ENCODE results near the gene GATAD2A. TPM values are rescaled to one million over a fixed set of nuclear protein-coding genes. Genes with fewer than 3 reads are reported as not detected.
A peak's percentile ranks its signal among the peaks of the same experiment; 100 is the strongest.

GATAD2A gene
- total RNA-seq, 1 donor from 2014 or later: 304 TPM

DNA sequence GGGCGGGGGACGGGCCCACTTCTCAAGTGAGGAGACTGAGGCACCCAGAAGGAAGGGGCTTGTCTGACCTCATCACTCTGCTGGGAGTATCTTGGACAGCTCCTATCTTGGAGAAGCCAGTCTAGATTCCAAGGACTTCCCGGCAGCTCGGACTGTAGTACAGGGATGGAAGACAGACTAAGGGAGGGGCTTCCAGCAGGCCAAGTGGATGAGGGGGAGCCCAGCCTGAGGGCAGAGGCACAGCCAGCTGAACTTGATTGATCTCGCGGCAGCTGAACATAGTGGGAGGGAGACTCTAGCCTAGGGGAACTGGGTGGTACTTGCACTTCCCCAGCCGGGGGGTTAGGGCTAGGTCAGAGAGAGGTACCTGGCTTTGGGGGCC is 133.3 kb downstream of the GATAD2A start:
- no peak overlapping the region for H3K4me3 ChIP-seq (ENCODE audit: low read depth, low read length)

DNA sequence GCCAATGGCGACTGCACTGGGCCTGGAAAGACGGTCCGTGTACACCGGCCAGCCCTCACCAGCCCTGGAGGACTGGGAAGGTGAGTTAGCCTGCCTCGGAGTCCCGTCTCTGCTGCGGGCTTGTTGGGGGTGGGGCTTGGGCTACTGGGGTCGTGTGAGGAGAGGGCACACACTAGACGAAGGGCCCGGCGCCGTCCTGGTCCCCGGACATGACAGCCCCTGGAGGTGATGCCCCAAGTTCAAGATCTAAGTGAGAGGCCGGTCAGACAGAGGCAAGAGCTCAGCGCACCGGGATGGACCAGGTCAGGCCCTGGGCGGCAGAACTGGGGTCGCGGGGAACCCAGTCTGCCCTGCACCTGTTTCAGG is 134.2 kb downstream of the GATAD2A start:
- H3K36me3 ChIP-seq (ENCODE audit: control insufficient read depth, insufficient read depth, low read length): no peaks in the 10 kb centered on the region
- no peak overlapping the region for H3K4me3 ChIP-seq (ENCODE audit: low read depth, low read length)
- peaks cover 46% of the 10 kb centered on the region for H3K27me3 ChIP-seq (ENCODE audit: control insufficient read depth, insufficient read depth, low read length)
- no peak for TF ChIP-seq CTCF (IDR thresholded peaks at IDR 0.05; ENCODE audit: insufficient read depth, low read length, poor library complexity, severe bottlenecking)
- no peak for DNase-seq (ENCODE audit: low read depth)

More for the DNA sequence above, 133.3 kb downstream of the GATAD2A start:
- DNase-seq (ENCODE audit: low read depth): no peak
- Histone ChIP-seq H3K27me3 (ENCODE audit: control insufficient read depth, insufficient read depth, low read length) (peaks cover 50% of the 10 kb centered on the region), H3K36me3 (ENCODE audit: control insufficient read depth, insufficient read depth, low read length) (no peaks in the 10 kb centered on the region)
- no peak for TF ChIP-seq CTCF (IDR thresholded peaks at IDR 0.05; ENCODE audit: insufficient read depth, low read length, poor library complexity, severe bottlenecking)

GRCh38 chr19:19540064-19540714 is 134.7 kb downstream of the GATAD2A start:
- peak overlapping the region; percentile 13 for H3K4me3 ChIP-seq (ENCODE audit: low read depth, low read length)
- no peak for TF ChIP-seq CTCF (IDR thresholded peaks at IDR 0.05; ENCODE audit: insufficient read depth, low read length, poor library complexity, severe bottlenecking)
- peak; percentile 26 for DNase-seq (ENCODE audit: low read depth)
- H3K27me3 ChIP-seq (ENCODE audit: control insufficient read depth, insufficient read depth, low read length): peaks cover 46% of the 10 kb centered on the region
- no peaks in the 10 kb centered on the region for H3K36me3 ChIP-seq (ENCODE audit: control insufficient read depth, insufficient read depth, low read length)

DNA sequence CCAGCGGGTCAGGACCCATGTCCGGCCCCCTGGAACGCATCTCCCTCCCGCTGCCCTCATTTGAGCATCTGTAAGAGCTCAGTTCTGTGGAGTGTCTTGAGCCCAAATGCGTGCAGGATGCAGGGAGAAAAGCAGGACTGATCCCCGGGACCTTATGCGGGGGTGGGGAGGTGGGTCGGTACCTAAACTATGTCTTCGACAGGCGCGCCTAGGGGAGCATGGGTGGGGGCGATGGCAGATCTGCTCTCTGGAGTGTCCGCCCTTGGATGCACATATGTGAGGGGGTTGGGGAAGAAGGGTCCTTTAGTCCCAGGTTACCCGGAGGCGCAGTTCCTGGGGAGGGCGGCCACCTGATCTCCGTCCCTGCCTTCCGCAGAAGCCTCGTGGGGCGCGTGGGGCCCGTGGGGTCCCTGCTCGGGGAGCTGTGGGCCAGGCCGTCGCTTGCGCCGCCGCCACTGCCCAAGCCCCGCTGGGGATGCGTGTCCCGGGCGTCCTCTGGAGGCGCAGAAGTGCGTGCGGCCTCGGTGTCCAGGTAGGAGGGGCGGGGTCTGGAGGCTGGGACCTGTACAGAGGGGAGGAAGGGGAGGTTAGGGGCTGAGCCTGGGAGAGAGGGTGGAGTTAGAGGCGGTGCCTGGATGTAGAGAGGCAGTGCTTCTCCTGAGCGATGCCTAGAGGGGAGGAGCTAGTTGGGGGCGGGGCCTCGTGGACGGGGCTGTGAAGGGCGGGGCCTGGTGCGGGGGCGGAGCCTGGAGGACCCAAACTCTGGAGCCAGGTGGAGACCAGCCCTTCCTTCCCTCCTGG is 135.4 kb downstream of the GATAD2A start:
- TF ChIP-seq CTCF (IDR thresholded peaks at IDR 0.05; ENCODE audit: insufficient read depth, low read length, poor library complexity, severe bottlenecking): no peak
- H3K4me3 ChIP-seq (ENCODE audit: low read depth, low read length): peak overlapping the region; percentile 13
- no peak for DNase-seq (ENCODE audit: low read depth)

GRCh38 chr19:19541616-19542015 is 136.1 kb downstream of the GATAD2A start:
- Histone ChIP-seq H3K36me3 (ENCODE audit: control insufficient read depth, insufficient read depth, low read length) (no peaks in the 10 kb centered on the region), H3K27me3 (ENCODE audit: control insufficient read depth, insufficient read depth, low read length) (peaks cover 49% of the 10 kb centered on the region), H3K4me3 (ENCODE audit: low read depth, low read length) (no peak overlapping the region)
- DNase-seq (ENCODE audit: low read depth): no peak
- TF ChIP-seq CTCF (IDR thresholded peaks at IDR 0.05; ENCODE audit: insufficient read depth, low read length, poor library complexity, severe bottlenecking): no peak

More for the DNA sequence above, 135.4 kb downstream of the GATAD2A start:
- H3K27me3 ChIP-seq (ENCODE audit: control insufficient read depth, insufficient read depth, low read length): peaks cover 49% of the 10 kb centered on the region
- no peaks in the 10 kb centered on the region for H3K36me3 ChIP-seq (ENCODE audit: control insufficient read depth, insufficient read depth, low read length)

Data from kidney epithelial cell (primary cell).